ENCODE measurements around the gene NKAIN2.

The NKAIN2 gene

GRCh38 chr6:124482071-124482491 is 678.4 kb downstream of the NKAIN2 start:
- DNase-seq = no peak
- H3K27me3 Mint-ChIP-seq = no peaks in the 10 kb centered on the region
- no peaks in the 10 kb centered on the region for H3K36me3 Mint-ChIP-seq (ENCODE audit: low read depth)
- peaks cover 2% of the 10 kb centered on the region for H3K9me3 Mint-ChIP-seq
- H3K27ac Mint-ChIP-seq = no peak overlapping the region
- no peak overlapping the region for H3K4me3 Mint-ChIP-seq
- no peaks in the 10 kb centered on the region for H3K4me1 Mint-ChIP-seq (ENCODE audit: low read depth)

GRCh38 chr6:124487623-124488431 is 684.2 kb downstream of the NKAIN2 start:
- H3K9me3 Mint-ChIP-seq = no peaks in the 10 kb centered on the region
- no peaks in the 10 kb centered on the region for H3K27me3 Mint-ChIP-seq
- no peak for DNase-seq
- no peaks in the 10 kb centered on the region for H3K36me3 Mint-ChIP-seq (ENCODE audit: low read depth)
- no peak overlapping the region for H3K4me3 Mint-ChIP-seq
- no peaks in the 10 kb centered on the region for H3K4me1 Mint-ChIP-seq (ENCODE audit: low read depth)
- H3K27ac Mint-ChIP-seq = no peak overlapping the region

GRCh38 chr6:124490122-124490521 is 686.5 kb downstream of the NKAIN2 start:
- no peaks in the 10 kb centered on the region for H3K4me1 Mint-ChIP-seq (ENCODE audit: low read depth)
- DNase-seq = no peak

GRCh38 chr6:124493259-124493658 is 689.6 kb downstream of the NKAIN2 start:
- Mint-ChIP-seq H3K4me1 (ENCODE audit: low read depth) (no peaks in the 10 kb centered on the region), H3K27ac (no peak overlapping the region), H3K4me3 (no peak overlapping the region), H3K36me3 (ENCODE audit: low read depth) (no peaks in the 10 kb centered on the region), H3K9me3 (no peaks in the 10 kb centered on the region), H3K27me3 (no peaks in the 10 kb centered on the region)
- no peak for DNase-seq

More at GRCh38 chr6:124490122-124490521, 686.5 kb downstream of the NKAIN2 start:
- no peak overlapping the region for H3K4me3 Mint-ChIP-seq
- no peak overlapping the region for H3K27ac Mint-ChIP-seq
- no peaks in the 10 kb centered on the region for H3K9me3 Mint-ChIP-seq
- H3K27me3 Mint-ChIP-seq = no peaks in the 10 kb centered on the region
- H3K36me3 Mint-ChIP-seq (ENCODE audit: low read depth) = no peaks in the 10 kb centered on the region

GRCh38 chr6:124494956-124495664 is 691.4 kb downstream of the NKAIN2 start:
- H3K4me3 Mint-ChIP-seq = no peak overlapping the region
- H3K4me1 Mint-ChIP-seq (ENCODE audit: low read depth) = no peaks in the 10 kb centered on the region
- no peaks in the 10 kb centered on the region for H3K27me3 Mint-ChIP-seq
- no peaks in the 10 kb centered on the region for H3K36me3 Mint-ChIP-seq (ENCODE audit: low read depth)
- no peak overlapping the region for H3K27ac Mint-ChIP-seq
- DNase-seq = no peak
- no peaks in the 10 kb centered on the region for H3K9me3 Mint-ChIP-seq

GRCh38 chr6:124495665-124496190 is 692.1 kb downstream of the NKAIN2 start:
- H3K27me3 Mint-ChIP-seq = no peaks in the 10 kb centered on the region
- H3K9me3 Mint-ChIP-seq = no peaks in the 10 kb centered on the region
- DNase-seq = no peak
- no peak overlapping the region for H3K4me3 Mint-ChIP-seq
- H3K4me1 Mint-ChIP-seq (ENCODE audit: low read depth) = no peaks in the 10 kb centered on the region
- H3K36me3 Mint-ChIP-seq (ENCODE audit: low read depth) = no peaks in the 10 kb centered on the region
- no peak overlapping the region for H3K27ac Mint-ChIP-seq

GRCh38 chr6:124496334-124496733 is 692.7 kb downstream of the NKAIN2 start:
- H3K9me3 Mint-ChIP-seq = no peaks in the 10 kb centered on the region
- H3K4me1 Mint-ChIP-seq (ENCODE audit: low read depth) = no peaks in the 10 kb centered on the region
- no peak overlapping the region for H3K4me3 Mint-ChIP-seq
- H3K27ac Mint-ChIP-seq = no peak overlapping the region
- no peaks in the 10 kb centered on the region for H3K27me3 Mint-ChIP-seq
- DNase-seq = no peak
- no peaks in the 10 kb centered on the region for H3K36me3 Mint-ChIP-seq (ENCODE audit: low read depth)

- no peaks in the 10 kb centered on the region for H3K36me3 Mint-ChIP-seq (ENCODE audit: low read depth)
- no peak for DNase-seq
- H3K4me3 Mint-ChIP-seq = no peak overlapping the region
- H3K9me3 Mint-ChIP-seq = no peaks in the 10 kb centered on the region
- no peak overlapping the region for H3K27ac Mint-ChIP-seq
- H3K4me1 Mint-ChIP-seq (ENCODE audit: low read depth) = no peaks in the 10 kb centered on the region
- H3K27me3 Mint-ChIP-seq = no peaks in the 10 kb centered on the region
Observed at GRCh38 chr6:124512431-124512830, 708.8 kb downstream of the NKAIN2 start.

GRCh38 chr6:124517339-124517738 is 713.7 kb downstream of the NKAIN2 start:
- H3K4me3 Mint-ChIP-seq = no peak overlapping the region
- H3K4me1 Mint-ChIP-seq (ENCODE audit: low read depth) = no peaks in the 10 kb centered on the region
- no peak for DNase-seq
- H3K9me3 Mint-ChIP-seq = no peaks in the 10 kb centered on the region
- no peak overlapping the region for H3K27ac Mint-ChIP-seq
- no peaks in the 10 kb centered on the region for H3K36me3 Mint-ChIP-seq (ENCODE audit: low read depth)
- no peaks in the 10 kb centered on the region for H3K27me3 Mint-ChIP-seq

GRCh38 chr6:124520514-124520913 is 716.8 kb downstream of the NKAIN2 start:
- H3K4me3 Mint-ChIP-seq = no peak overlapping the region
- H3K36me3 Mint-ChIP-seq (ENCODE audit: low read depth) = no peaks in the 10 kb centered on the region
- H3K9me3 Mint-ChIP-seq = peaks cover 2% of the 10 kb centered on the region
- no peak overlapping the region for H3K27ac Mint-ChIP-seq
- no peaks in the 10 kb centered on the region for H3K27me3 Mint-ChIP-seq
- no peak for DNase-seq
- H3K4me1 Mint-ChIP-seq (ENCODE audit: low read depth) = no peaks in the 10 kb centered on the region

GRCh38 chr6:124522335-124522734 is 718.7 kb downstream of the NKAIN2 start:
- Mint-ChIP-seq H3K9me3 (peaks cover 2% of the 10 kb centered on the region), H3K4me1 (ENCODE audit: low read depth) (no peaks in the 10 kb centered on the region), H3K27ac (no peak overlapping the region), H3K4me3 (no peak overlapping the region), H3K27me3 (no peaks in the 10 kb centered on the region), H3K36me3 (ENCODE audit: low read depth) (no peaks in the 10 kb centered on the region)
- DNase-seq = no peak

- no peaks in the 10 kb centered on the region for H3K36me3 Mint-ChIP-seq (ENCODE audit: low read depth)
- no peak for DNase-seq
- H3K27me3 Mint-ChIP-seq = no peaks in the 10 kb centered on the region
- H3K27ac Mint-ChIP-seq = no peak overlapping the region
- no peak overlapping the region for H3K4me3 Mint-ChIP-seq
- peaks cover 2% of the 10 kb centered on the region for H3K9me3 Mint-ChIP-seq
- no peaks in the 10 kb centered on the region for H3K4me1 Mint-ChIP-seq (ENCODE audit: low read depth)
Observed at GRCh38 chr6:124524491-124525200, 721.0 kb downstream of the NKAIN2 start.

- Mint-ChIP-seq H3K4me1 (ENCODE audit: low read depth) (no peaks in the 10 kb centered on the region), H3K27me3 (no peaks in the 10 kb centered on the region), H3K36me3 (ENCODE audit: low read depth) (no peaks in the 10 kb centered on the region), H3K4me3 (no peak overlapping the region), H3K9me3 (no peaks in the 10 kb centered on the region), H3K27ac (no peak overlapping the region)
- no peak for DNase-seq
Observed at GRCh38 chr6:124530926-124531325, 727.3 kb downstream of the NKAIN2 start.

GRCh38 chr6:124535299-124535698 is 731.6 kb downstream of the NKAIN2 start:
- no peaks in the 10 kb centered on the region for H3K27me3 Mint-ChIP-seq
- no peak overlapping the region for H3K27ac Mint-ChIP-seq
- H3K4me3 Mint-ChIP-seq = no peak overlapping the region
- no peak for DNase-seq
- no peaks in the 10 kb centered on the region for H3K4me1 Mint-ChIP-seq (ENCODE audit: low read depth)
- no peaks in the 10 kb centered on the region for H3K36me3 Mint-ChIP-seq (ENCODE audit: low read depth)
- no peaks in the 10 kb centered on the region for H3K9me3 Mint-ChIP-seq
